GM18867 (cell line): ENCODE measurements around the gene STAC.
"Not testable (repeated sequence)": the region's sequence is repeated elsewhere in the genome, so short reads cannot be mapped to it uniquely, and the experiment has no call there.

Source experiments
- ATAC-seq: cut with Tn5 transposase; IDR thresholded peaks from one replicate; pipeline ENCODE4 v1.9.1; 2021; ENCODE audit warnings: mild to moderate bottlenecking, moderate library complexity; ENCODE audit not compliant: unreplicated experiment

STAC gene

DNA sequence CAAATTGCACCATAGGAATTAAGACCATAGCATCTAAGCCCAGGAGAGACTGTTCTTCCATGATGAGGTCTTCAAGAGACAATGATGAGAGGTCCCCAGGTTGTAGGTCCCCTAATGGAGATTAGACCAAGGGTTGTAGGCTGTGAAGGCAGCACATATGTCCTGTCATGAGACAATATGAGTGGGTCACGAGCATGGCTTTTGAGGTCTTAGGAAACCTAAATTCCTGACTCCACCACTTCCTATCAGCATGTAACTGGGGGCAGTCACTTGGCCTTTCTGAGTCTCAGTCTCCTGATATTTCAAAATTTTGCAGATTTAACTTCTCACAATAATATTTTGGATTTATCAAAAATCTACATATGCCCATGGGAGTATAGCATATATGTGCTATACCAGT is 31.3 kb downstream of the STAC start:
- no peak for ATAC-seq

DNA sequence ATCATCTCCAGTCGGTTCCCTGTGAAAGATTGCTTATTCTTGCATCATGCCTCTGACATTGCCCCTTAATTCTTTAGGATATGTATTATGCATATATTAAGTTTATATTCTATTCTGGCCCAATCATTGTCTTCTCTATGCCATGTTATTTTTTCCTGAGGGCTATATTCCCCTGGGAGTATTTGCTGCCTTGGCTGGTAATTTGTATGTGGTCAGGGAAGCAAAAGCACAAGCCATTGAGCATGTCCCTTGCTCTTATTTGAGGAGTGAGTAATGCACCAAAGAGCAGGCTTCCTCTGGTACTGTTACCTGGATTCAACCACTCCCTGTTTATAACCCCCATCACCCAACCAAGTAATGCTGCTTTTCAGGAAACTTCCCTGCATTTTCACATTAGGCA is 36.3 kb downstream of the STAC start:
- ATAC-seq = no peak

DNA sequence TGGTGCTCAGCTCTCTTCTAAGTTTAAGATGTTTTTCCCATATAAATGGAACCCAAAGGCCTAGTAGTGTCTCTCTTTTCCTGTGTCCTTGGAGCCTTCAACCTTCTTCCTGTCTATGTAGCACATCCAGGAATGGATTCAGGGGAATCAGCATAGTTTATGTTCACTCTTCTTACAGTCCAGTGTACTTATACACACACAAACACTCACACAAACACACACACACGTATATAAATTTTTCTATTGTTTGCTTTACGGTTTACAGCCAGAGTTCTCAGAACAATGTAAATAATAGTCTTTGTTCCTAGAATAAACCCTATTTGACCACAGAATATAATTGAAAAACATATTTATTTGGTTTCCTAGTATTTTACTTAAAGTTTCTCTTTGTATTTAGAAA is 36.9 kb downstream of the STAC start:
- no peak for ATAC-seq

DNA sequence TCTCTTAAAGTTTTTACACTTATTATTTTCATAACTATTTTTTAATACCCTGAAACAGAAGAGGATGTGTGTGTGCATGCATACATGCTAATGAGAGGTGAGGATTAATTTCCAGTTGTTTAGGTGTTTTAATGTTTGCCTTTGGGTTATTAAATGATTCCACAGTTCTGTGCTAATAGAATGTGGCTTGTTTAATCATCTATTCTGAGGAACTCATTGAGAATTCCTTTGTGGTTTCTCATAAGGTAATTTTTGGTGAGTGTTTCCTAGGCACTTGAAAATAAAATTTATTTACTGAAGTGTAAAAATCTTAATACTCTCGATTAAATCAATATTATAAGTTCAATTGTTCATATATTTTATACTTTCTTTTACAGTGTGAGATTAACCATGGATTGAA is 38.0 kb downstream of the STAC start:
- ATAC-seq = no peak

GRCh38 chr3:36428445-36428844 is 48.1 kb downstream of the STAC start:
- ATAC-seq = no peak

DNA sequence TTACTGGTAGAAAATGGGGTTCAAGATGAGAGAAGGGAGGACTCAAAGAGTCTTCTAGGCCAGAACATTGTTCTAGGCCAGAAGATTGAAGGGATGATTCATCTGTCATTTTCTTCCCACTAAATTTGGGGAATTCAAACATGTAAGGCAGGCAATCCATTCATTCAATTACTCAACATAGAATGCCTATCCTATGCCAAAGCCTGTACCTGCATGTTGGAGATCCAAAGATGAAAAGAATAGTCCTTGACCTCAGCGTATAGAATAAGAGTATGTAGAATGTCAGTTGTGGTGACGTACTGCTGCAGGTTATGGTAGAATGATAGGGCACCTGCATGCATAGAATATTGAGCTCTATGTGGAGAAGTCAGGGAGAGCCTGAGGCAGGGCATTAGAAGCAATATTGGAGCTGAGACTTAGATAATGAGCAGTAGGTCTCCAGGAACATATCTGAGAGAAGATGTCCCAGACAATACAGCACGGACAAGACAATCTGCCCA is 49.7 kb downstream of the STAC start:
- ATAC-seq = no peak

DNA sequence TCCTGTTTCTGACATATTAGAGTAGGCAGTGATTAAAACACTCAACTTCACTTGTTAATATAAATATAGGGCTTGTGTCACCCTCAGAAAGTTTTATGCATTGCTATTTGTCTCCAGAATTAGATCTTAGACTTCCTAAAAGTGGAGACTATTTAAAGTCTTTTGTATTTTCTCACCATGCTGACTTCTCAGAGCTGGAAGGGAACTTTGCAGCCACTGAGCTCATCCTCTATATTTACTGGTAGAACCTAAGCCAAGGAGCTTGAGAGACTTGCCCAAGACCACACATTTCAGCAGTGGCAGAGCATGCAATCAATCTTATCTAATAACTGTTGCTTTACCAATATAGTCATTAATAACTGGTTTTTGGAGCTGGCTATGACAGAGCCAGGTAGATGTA is 53.2 kb downstream of the STAC start:
- no peak for ATAC-seq

DNA sequence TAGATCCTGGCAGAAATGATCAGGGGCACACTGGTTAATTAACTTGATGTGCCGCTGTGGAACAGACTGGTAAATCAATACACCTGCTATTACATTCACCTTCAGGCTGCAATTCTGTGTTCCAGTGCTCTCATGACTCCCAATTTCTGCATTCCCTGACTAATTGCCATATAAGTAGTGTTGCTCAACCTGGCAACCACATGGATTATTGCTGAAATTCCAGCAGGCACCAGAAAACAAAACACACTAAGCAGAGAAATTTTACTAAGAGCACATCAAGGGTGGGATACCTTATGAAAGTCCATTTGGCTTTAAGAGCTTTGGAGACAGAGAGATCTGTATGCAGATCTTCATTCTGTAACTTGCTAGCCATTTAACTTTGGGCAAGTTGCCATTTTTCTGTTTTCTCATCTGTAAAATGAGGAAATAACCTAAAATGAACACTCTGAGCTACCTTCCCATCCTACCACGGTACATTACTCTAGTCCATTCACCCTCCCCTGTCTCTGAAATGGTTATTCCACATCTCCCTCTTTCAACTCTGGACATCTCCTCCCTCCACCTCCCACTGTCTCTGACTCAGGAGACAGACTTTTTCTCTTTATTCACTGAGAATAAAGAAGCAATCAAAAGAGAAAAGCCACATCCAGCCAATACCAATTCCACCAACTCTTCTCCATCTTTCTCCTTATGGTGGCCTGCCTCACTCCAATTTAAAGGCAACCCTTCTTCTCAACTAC is 54.6 kb downstream of the STAC start:
- ATAC-seq = no peak

GRCh38 chr3:36443028-36443686 is 62.9 kb downstream of the STAC start:
- no peak for ATAC-seq

GRCh38 chr3:36444909-36445308 is 64.6 kb downstream of the STAC start:
- no peak for ATAC-seq

DNA sequence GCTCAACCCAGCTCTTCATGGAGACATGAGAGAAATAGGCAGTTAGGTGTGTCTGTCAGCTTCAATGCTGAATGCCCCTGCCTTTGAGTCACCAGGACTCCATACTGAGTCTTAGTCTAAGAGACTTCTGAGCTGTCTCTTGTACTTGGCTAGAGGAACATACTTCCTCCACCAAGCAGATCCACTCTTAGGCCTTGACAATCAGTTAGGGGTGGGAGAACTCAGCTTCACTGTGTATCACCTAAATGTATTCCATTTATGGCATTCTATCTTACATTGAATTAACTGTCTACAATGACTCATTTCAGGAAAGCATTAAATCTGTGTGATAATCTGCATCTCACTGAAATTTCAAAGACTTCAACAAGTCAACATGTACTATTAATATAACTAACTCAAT is 66.0 kb downstream of the STAC start:
- ATAC-seq = no peak

GRCh38 chr3:36447061-36447460 is 66.8 kb downstream of the STAC start:
- ATAC-seq = no peak

DNA sequence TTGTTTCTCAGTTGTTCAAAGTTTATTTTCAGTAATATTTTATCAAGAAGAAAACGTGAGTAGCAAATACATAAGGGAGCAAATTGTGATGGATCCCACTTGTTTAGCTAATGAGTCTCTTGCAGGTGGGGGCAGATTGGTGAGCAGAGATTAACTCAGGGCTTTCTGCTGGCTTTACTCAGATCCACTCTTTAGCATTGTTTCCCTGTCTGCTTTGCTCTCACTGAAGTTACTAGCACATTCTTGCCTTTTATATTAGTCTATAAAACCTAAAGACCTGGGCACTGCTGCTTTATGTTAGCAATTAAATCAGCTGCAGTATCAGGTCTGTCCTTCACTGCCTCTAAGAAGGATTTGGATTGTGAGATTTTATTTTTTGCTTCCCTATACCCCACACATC is 71.5 kb downstream of the STAC start:
- ATAC-seq = no peak

- not testable (repeated sequence) for ATAC-seq
These were observed 72.9 kb downstream of the STAC start for GRCh38 chr3:36453213-36453612.

DNA sequence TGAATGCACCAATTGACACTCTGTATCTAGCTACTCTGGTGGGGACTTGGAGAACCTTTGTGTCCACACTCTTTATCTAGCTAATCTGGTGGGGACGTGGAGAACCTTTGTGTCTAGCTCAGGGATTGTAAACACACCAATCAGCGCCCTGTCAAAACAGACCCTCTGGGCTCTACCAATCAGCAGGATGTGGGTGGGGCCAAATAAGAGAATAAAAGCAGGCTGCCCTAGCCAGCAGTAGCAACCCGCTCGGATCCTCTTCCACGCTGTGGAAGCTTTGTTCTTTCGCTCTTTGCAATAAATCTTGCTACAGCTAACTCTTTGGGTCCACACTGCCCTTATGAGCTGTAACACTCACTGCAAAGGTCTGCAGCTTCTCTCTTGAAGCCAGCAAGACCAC is 73.6 kb downstream of the STAC start:
- not testable (repeated sequence) for ATAC-seq

- ATAC-seq = no peak
These were observed 75.1 kb downstream of the STAC start for GRCh38 chr3:36455406-36455805.

GRCh38 chr3:36456784-36457183 is 76.5 kb downstream of the STAC start:
- ATAC-seq = no peak

GRCh38 chr3:36457667-36458066 is 77.4 kb downstream of the STAC start:
- no peak for ATAC-seq

DNA sequence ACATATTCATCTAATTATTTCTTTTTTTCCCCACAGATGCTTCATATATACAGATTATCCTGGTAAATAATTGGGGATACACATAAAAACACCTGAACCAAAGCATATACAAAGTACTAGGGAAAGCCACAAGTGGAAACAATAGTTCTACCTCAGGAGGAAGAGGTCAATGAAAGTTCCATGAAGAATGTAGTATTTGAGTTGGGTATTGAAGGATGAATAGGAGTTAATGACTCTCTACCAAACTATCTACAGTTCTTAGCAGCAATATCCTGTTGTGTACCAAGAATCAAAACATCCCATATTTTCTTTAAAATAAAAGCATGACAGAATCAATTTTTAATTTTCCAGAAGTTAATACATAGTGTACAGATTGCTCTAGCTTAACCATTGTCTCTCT is 78.9 kb downstream of the STAC start:
- ATAC-seq = no peak

- ATAC-seq = no peak
These were observed 81.3 kb downstream of the STAC start for GRCh38 chr3:36461597-36461996.

DNA sequence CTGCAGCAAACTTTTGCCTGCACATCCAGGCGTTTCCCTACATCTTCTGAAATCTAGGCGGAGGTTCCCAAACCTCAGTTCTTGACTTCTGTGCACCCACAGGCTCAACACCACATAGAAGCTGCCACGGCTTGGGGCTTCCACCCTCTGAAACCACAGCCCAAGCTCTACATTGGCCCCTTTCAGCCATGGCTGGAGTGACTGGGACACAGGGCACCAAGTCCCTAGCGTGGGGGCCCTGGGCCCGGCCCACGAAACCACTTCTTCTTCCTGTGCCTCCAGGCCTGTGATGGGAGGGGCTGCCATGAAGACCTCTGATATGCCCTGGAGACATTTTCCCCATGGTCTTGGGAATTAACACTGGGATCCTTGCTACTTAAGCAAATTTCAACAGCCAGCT is 91.7 kb downstream of the STAC start:
- not testable (repeated sequence) for ATAC-seq

DNA sequence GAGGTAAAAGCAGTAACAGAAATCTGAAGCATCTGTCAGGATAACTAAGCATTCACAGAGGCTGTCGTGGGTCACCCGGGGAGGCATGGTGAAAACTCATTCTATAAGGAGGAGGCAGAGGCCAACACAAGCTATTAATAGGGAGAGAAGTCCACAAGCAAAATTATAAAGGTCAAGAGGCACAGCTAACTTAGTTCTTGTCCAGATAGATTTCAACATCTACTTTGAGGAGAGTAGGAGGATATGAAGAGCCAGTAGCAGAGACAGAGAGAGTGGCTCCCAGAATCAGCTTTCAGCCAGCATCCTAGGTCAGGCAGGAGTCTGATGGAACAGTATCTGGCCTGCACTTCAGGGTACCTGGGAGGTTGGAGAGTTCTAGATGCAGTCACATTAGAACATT is 95.3 kb downstream of the STAC start:
- ATAC-seq = no peak
